ELR (cell line): ENCODE results near the gene KCNH2.
A peak's percentile ranks its signal among the peaks of the same experiment; 100 is the strongest.

ENCODE experiments used
- DNase-seq: peaks from one replicate; pipeline ENCODE4 v3.0.0-alpha.2; 2015; ENCODE audit warnings: low read depth

Gene KCNH2

DNA sequence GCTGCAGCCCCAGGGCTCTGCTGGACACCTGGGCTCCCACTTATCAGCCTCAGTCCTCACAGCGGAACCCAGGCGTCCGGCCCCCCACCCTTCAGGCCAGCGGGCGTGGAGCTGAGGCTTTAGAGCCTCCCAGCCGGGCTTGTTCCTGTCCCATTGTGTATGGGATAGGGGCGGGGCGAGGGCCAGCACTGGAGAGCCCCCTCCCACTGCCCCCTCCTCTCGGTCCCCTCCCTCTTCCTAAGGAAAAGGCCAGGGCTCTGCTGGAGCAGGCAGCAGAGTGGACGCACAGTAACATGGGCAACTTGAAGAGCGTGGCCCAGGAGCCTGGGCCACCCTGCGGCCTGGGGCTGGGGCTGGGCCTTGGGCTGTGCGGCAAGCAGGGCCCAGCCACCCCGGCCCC, 15.4 kb upstream of the KCNH2 start:
- DNase-seq, result no peak

DNA sequence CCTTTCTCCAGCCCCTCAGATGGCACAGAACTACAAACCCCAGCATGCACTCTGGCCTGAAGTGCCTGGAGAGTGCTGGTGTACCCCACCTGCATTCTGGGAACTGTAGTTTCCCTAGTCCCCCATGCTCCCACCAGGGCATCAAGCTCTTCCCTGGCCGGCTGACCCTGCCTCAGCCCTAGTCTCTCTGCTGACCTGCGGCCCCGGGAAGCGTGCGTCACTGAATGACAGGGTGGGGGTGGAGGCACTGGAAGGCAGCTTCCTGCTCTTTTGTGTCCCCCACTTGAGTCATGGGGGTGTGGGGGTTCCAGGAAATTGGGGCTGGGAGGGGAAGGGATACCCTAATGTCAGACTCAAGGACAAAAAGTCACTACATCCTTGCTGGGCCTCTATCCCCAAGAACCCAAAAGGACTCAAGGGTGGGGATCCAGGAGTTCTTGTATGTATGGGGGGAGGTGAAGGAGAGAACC, 14.7 kb upstream of the KCNH2 start:
- DNase-seq, result peak; percentile 47

DNA sequence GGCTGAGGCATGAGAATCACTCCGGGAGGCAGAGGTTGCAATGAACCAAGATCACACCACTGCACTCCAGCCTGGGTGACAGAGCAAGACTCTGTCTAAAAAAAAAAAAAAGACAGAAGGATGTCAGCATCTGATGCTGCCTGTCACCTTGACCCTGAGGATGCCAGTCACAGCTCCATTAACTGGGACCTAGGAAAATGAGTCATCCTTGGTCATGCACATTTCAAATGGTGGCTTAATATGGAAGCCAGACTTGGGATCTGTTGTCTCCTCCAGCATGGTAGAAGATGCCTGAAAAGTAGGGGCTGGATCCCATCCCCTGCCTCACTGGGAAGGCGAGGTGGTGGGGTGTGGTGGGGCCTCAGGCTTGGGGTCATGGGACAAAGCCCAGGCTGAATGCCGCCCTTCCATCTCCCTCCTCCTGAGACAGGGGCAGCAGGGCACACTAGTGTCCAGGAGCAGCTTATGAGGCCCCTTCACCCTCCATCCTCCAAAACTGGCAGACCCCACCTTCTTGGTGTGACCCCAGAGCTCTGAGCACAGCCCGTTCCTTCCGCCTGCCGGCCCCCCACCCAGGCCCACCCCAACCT, 14.0 kb upstream of the KCNH2 start:
- DNase-seq, result no peak

DNA sequence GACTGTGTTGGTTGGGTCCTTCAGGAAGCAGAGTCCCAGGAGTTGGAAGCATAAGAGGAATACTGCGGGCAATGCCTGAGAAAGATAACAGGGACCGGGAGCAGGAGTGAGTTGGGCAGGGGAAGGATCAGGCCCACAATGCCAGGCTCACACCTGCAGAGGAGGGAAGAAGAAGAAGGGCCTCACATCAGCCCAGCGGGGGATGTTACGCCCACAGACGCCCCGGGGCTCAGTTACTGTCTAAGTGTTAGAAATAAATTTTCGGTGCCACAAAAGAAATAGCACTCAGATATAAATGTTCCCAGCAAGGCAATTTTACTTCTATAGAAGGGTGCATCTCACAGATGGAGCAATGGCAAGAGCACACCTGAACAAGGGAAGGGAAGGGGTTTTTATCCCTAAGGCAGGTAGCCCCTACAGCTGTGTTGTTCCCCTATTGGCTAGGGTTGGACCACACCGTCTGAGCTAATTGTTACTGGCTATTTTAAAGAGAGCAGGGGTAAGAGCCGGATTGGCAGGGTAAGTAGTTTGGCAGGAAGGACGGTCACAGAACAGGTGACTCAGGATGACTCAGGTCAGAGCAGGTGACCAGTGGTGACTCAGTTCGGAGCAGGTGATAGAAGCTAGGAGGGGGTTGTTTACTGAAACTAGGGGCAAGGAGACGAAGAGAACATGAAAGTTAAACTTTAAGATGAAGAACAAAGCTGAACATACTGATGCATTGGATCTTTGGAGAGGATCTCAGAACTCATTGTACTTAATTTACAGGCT, 12.5 kb upstream of the KCNH2 start, which contains the start of gene NOS3:
TSS of gene NOS3 (plus strand) at position 602 of the 771 bp plus-strand sequence. CDS start 2,787 bp downstream, outside the sequence.
- no peak for DNase-seq

DNA sequence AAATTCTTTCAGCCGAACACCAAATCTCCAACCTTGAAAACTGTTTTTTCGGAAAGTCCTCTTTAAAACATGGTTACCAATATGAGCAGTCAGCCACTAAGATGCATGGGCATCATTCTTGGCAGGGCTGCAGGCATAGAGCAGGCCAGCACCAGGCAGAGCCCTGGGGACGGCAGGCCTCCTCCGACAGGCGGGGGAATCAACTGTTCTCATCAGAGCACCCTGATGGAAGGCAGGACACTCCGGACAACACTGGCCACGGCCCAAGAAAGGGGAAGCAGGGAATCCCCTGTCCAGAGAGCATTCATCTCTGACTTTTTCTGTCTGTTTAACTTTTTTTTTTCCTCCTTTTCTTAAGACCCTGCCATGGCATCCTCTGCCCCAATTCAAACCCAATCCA, 11.3 kb upstream of the KCNH2 start:
- no peak for DNase-seq

DNA sequence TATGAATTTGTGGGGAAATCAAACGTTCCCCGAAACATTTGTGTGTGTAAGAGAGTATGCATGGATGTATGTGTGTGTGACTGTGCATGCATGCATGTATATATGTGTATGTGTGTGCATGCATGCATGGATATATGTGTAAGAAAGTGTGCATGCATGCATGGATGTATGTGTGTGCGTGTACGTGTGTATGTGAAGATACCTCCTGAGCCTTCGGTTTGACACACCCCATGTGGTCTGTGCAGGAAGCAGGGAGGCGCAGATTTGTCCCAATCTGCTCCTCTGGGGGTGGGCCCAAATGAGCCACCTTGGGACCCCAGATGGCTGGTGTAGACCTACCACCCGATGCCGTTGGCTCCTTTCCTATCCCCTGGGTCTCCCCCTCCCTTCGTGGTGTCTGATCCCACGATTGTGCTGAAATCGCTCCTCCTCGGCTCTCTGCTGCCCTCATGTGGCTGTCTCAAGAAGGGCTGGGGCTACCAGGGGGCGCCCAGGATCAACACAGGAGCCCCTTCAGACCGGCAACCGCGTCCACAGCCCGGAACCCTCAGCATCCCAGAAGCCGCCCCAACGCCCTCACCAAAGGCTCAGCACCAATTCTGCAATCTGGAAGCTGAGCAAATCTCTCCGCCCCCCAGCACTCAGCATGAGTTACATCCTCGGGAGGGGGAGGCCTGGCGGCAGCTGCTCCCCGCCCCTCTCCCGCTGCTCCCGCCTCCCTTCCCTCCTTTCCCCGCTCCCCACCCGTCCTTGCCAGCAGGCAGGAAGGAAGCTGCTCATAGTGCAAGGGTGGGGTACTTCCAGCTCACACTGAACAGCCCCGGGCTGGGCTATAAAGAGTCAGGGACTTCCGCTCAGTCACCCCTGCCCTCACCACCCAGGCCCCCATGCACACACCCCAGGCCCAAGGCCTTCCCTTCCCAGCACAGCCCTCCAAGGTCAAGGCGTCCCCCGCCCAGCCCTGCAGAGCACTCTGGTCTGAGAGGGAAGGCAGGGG, 10.4 kb upstream of the KCNH2 start:
- peak; percentile 47 for DNase-seq

DNA sequence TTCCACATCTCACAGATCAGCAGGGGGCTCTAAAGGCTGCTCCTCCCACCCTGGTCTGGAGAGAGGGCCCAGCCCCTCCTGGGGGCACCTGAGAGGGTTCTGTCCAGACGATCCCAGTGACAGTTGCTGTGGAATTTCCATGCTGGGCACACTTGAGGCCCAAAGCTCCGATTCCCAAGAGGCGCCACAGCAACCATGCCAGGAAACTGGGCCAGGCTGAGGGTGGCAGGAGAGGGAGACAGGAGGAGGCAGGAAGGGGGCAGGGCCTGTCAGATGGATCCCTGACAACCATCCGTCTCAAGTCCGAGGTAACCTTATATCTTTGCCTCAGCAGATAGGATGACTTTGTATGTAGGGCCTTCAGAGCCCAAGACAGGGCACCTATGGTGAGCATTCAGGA, 8.4 kb upstream of the KCNH2 start:
- no peak for DNase-seq

DNA sequence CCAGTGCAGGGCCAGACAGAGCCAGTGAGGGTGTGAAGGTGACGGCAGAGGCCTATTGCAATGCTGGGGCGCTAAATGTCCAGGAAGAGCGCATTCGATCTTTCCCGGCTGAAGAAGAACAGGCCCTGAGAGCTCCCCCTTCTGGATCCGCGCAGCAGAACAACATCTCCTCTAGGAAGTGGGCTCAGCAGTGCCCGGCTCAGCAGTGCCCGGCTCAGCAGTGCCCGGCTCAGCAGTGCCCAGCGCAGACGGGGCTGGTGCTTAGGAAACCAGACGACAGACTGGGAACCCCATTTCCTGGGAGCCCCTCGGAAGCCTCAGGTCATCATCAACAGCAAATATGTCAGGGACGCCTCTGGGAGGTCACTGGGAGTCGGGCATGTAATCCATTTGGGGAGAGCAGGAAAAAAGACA, 8.0 kb upstream of the KCNH2 start:
- peak; percentile 66 for DNase-seq

DNA sequence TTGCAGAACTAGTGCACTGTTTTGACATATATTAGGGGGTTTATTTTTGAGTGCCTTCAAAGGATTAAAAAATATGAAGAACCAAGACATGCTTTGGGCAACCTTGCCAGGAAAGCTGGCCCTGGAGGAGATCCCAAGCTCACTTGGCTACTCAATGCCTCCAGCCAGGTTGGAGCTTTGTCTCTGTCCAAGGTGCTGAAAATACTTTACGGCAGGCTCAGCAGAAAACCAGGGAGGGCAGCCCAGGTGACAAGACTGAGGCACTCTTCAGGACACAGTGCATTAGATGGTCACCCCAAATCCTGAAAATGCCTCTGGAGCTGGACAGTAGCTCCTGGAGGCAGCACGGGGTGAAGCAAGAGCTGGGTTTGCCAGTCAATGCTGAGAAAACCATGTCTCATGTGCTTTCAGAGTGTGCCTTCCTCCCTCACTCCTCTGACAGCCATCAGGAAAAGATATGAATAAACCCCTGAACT, 5.8 kb upstream of the KCNH2 start:
- DNase-seq, result peak; percentile 39

DNA sequence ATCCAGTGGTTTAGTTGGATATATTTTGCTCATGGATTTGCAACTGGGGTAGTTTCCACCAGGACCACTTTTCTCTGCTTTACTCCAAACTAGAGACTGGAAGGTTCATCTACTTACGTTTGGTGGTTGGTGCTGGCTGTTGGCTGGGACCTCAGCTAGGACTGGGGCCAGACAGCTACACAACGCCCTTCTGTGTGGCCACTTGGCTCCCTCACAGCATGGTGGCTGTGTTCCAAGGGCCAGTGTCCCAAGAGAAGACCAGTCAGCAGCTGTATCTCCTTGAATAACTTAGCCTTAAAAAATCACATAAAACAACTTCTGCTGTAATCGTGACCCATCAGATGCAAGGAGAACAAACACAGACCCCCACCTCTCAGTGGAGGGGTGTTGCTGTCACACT, 4.2 kb upstream of the KCNH2 start:
- no peak for DNase-seq

DNA sequence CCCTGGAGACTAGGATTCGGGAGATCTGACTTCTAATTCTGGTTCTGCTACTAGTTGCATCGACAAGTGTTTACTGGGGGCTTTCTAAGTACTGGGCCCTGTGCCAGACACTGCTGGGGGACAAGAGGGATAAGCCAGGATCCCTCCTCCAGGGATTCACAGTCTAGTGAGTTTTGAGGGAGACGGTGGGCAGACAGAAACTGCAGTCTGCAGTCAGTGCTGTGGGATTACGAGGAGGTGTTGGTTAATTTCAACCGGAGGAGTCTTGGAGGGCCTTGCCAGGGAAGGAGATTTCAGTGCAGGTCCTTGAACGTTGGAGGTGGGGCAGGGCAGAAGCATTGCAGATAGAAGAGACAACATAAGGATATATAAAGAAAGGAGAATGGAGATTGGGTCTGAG, 3.5 kb upstream of the KCNH2 start:
- DNase-seq, result no peak

DNA sequence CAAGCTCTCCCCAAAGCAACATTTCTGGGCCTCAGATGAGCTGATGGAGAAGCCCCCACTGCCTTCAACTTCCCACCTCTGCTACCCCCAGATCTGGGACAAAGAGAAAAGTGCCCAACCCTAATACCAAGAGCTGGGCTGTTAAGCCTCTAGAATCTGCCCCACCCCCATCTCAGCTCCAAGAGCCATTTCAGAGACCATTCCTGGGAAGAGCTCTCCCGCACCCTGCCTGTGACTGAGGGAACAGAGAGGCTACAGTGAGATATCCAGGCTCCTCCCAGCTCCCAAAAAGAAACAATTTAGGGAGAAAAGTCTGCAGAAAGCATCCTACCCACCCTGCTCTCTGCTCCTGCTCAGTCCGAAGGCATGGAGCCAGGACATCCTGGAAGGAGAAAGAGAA, 2.5 kb upstream of the KCNH2 start:
- DNase-seq, result no peak

DNA sequence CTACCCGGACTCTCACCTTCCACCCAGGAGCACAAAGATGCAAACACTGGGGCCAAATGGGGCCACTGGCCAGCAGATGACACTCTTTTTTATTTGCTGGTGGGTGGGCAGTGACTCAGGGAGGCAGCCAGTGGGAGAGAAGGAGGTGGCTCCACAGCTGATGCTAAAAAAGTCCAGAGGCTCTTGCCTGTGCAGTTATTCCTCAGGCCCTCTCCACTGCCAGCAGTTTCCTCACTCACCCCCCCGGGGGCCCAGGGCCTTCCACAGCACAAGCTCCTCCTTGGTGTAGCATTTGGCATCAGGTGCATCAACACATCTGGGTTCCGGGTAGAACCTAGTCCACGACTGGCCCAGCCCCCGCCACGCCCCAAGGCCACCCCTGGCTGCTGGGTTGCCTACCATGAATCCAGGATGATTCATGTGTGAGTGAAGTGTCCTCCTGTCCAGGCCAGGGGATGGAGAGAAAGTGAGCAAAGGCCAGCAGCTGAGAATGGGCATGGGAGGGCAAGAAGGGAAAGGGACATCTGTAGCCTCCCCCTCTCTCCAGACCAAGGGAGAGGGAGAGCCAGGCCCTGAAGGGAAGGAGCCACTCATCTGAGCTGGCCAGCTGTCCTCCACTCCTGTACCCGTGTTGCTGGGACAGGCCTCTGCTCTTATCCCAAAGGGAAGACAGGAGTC, 1.7 kb upstream of the KCNH2 start:
- no peak for DNase-seq

DNA sequence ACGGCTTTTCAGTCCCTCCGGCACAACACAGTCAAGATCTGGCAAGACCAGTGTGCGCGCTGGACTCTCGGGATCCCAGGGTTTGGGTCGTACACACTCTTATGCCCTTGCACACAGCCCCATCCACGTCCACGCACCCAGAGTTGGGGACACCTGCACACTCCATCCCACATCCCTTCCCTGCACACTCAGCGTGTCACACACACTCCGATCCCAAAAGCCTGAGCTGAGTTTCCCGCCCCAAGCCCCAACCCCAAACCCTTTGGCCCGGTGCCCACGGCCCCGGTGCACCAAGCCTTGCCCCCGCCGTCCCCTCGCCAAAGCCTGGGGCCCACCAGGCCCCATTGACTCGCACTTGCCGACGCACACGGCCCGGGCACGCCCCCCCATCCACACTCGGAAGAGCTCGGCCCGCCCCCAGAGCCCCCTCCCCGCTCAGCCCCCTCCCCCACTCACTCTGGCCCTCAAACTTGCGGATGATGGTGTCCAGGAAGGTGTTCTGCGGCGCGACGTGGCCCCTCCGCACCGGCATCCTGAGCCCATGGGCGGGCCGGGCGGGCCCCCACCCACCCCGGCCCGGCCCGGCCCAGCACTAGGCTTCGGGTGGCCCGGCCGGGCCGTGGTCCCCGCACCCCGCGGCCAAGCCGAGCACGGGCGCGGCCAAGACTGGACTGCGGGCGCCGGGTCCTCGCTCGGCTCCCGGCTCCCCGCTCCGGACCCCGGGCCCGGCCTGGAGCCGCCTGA, 567 bp downstream of the KCNH2 start:
- DNase-seq, result no peak

DNA sequence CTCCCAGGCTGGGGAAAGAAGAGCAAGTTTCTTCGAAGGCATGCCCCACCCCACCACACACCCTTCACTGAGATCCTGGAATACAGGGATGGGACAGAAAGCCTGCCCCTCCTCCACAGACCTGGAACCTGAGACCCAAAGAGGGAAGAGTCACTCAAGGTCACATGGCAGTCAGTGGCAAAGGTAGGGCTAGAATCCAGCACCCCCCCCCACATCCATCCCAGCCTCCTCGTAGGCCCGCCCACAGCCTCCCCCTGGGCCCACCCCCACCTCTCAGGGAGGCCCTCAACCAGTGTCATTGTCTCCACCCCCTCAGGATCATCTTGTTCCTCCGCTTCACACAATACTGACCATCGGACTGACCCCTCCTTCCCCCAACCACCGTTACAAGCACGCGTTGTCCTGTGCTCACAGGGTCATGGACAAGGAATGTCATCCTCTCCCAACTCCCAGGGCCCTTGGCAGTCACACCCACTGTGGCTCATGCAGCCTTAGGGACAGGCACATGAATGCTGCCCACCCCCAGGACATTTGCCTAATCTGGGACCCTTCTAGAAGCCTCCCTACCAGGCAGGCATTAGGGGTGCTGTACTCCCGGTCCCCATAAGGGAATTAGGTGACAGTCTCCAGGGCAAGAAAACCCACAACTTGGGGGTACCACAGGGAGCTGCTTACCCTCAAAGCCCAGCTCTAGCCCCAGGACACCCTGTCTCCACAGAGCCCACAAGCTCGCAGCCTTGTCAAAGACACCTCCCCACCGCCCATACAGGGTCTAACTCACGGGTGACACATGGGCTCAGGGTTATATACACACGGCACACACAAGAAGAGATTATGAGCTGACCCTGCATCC, 1.4 kb downstream of the KCNH2 start:
- DNase-seq, result no peak

DNA sequence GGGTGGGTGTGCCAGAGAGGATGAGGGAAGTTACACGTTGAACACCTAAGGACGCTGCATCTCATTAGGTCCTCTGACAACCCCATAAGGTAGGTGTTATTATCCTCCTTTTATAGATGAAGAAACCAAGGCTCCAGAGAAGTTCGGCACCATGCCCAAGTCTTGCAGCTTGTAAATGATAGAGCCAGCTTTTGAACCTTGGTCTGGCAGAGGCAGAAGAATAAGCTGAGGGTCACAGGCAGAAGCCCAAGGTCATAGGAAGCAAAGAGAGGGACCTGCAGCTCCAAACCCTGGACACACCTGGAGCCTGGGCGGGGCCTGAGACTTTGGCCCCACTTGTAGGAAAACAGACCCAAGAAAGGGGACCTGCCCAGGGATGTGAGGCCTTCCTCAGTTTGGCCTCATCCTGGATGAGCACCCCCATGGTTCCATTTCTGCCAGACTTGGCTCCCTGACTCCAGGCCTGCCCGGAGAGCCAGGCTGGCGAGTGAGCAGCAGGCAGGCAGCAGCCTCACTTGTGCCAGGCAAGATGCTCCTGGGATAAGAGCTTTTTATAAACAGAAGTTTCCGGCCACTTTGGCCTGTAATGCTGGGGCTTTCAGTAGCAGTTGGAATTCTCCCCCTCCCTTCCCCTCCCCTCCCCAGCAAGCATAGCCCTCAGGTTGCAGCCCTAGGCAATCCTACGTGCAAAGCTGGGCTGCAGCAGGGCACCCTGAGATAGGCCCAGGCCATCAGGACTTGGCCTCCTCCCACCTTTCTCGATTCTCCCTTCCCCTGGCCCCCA, 2.4 kb downstream of the KCNH2 start:
- DNase-seq, result no peak

DNA sequence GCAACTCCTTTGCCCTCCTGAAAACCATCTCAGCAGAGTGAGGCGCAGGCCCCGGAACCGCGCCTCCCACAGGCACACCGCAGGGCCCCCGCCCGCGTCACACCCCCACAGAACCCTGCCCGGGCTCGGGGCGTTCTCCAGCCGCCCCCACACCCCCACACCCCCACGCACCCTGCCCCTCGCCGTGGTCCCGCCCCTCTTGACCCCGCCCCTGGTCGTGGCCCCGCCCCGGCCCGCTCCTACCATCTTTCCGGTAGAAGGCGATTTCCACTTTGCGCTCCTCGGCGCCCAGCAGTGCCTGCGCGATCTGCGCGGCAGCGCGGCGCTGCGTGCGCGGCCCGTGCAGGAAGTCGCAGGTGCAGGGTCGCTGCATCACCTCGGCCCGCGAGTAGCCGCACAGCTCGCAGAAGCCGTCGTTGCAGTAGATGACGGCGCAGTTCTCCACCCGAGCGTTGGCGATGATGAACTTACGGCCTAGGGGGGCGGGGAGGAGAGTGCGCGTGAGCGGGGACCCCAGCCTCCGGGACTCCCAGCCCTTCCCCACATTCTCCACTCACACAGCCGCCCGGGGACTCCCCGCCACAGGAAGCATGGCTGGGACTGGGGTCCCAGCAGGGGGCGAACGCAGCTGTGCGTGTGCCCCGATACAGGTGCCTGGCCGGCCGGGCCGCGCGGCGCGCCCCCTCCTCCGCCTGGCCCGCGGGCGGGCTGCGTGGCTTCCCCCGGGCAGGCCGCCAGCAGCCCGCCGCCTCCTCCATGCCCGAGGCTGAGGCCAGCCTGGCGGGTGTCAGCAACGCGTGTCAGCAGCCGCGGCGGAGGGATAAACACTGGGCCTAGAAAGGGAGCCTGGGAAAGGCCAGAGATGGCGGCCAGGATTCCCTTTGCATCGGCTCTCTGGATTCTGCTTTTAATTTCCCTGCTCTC, 3.4 kb downstream of the KCNH2 start:
- DNase-seq, result peak; percentile 28
